SK-N-SH (cell line): ENCODE results near the gene ASAP2. TPM values are rescaled to one million over a fixed set of nuclear protein-coding genes. Genes with fewer than 3 reads are reported as not detected.

ENCODE experiments used
- CTCF ChIA-PET: fragments of 300-600, 350-600 bp; formaldehyde crosslinking; extraction: SDS; loops from one replicate; lab custom pipeline; 2021; lab: Yijun Ruan, JAX
- POLR2A ChIA-PET: fragments of 350-600 bp; sonication (Branson Sonifier 250); formaldehyde crosslinking; extraction: SDS; loops from one replicate; lab custom pipeline; 2020; ENCODE audit warnings: antibody characterized with exemption, inconsistent platforms; lab: Yijun Ruan, JAX
- DNase-seq: peaks from one replicate; pipeline ENCODE4 v3.0.0; 2012
- H2AFZ ChIP-seq: fragments of 200-600 bp; sonication (generic); 2 replicates; pipeline ENCODE4 v1.8.1; 2016; ENCODE audit warnings: antibody characterized with exemption, mild to moderate bottlenecking, low read depth
- H3F3A ChIP-seq: fragments of 200-600 bp; sonication (generic); replicated peaks from 2 replicates; pipeline ENCODE3; 2016; ENCODE audit warnings: antibody characterized with exemption, mild to moderate bottlenecking; ENCODE audit not compliant: insufficient read depth
- H3K27ac ChIP-seq, 2 experiments: fragments of 200-500 bp in 1 of 2; fragments of 200-600 bp in 1 of 2; sonication (Bioruptor generic) in 1 of 2; sonication (generic), shearing (Covaris generic) in 1 of 2; 2 replicates each; pipeline versions ENCODE4 v1.5.1 to v1.6.1; 2014 to 2016; ENCODE audit warnings: low read depth in 2 of 2, inconsistent platforms in 1 of 2, low read length in 1 of 2, mild to moderate bottlenecking in 1 of 2, mixed read lengths in 1 of 2
- H3K27me3 ChIP-seq: fragments of 200-600 bp; sonication (generic), shearing (Covaris generic); 2 replicates; pipeline ENCODE4 v1.6.1; 2016; ENCODE audit warnings: mixed run types; ENCODE audit not compliant: insufficient read depth
- H3K36me3 ChIP-seq, 2 experiments: fragments of 200-500 bp in 1 of 2; fragments of 200-600 bp in 1 of 2; sonication (Bioruptor generic) in 1 of 2; sonication (generic) in 1 of 2; replicated peaks in 1 of 2; 2 replicates each; pipeline versions ENCODE3 to v1.5.1; 2014 to 2016; ENCODE audit warnings: low read length in 1 of 2, mild to moderate bottlenecking in 1 of 2; ENCODE audit not compliant: insufficient read depth in 2 of 2, control insufficient read depth in 1 of 2
- H3K4me1 ChIP-seq, 2 experiments: fragments of 200-500 bp in 1 of 2; fragments of 200-600 bp in 1 of 2; sonication (Bioruptor generic) in 1 of 2; sonication (generic), shearing (Covaris generic) in 1 of 2; 2 replicates each; pipeline versions ENCODE4 v1.5.1 to v1.6.1; 2014 to 2016; ENCODE audit warnings: low read depth in 1 of 2, low read length in 1 of 2, mixed run types in 1 of 2; ENCODE audit not compliant: insufficient read depth in 2 of 2, control insufficient read depth in 1 of 2
- H3K4me2 ChIP-seq: fragments of 200-600 bp; sonication (generic), shearing (Covaris generic); 2 replicates; pipeline ENCODE4 v1.6.1; 2017; ENCODE audit warnings: mixed run types
- H3K4me3 ChIP-seq, 2 experiments: fragments of 200-500 bp in 1 of 2; fragments of 200-600 bp in 1 of 2; sonication (Bioruptor generic) in 1 of 2; sonication (generic), shearing (Covaris generic) in 1 of 2; 2 replicates each; pipeline versions ENCODE4 v1.5.1 to v1.8.1; 2014 to 2016; ENCODE audit warnings: low read depth in 2 of 2, inconsistent platforms in 1 of 2, low read length in 1 of 2, mild to moderate bottlenecking in 1 of 2, mixed read lengths in 1 of 2, moderate library complexity in 1 of 2
- H3K79me2 ChIP-seq: fragments of 200-600 bp; sonication (generic); 2 replicates; pipeline ENCODE4 v1.8.1; 2017; ENCODE audit warnings: mild to moderate bottlenecking; ENCODE audit not compliant: insufficient read depth
- H3K9ac ChIP-seq: fragments of 200-600 bp; sonication (generic); 2 replicates; pipeline ENCODE4 v1.6.1; 2017; ENCODE audit warnings: mixed run types
- H3K9me2 ChIP-seq: fragments of 200-600 bp; sonication (generic); 2 replicates; pipeline ENCODE4 v1.6.1; 2017; ENCODE audit warnings: mixed run types
- H3K9me3 ChIP-seq: fragments of 200-600 bp; sonication (generic); 2 replicates; pipeline ENCODE4 v1.6.1; 2017; ENCODE audit warnings: mixed run types, mild to moderate bottlenecking, moderate library complexity
- H4K20me1 ChIP-seq: fragments of 200-600 bp; sonication (generic); 2 replicates; pipeline ENCODE4 v1.6.1; 2017; ENCODE audit warnings: mild to moderate bottlenecking, mixed run types; ENCODE audit not compliant: insufficient read depth
- CHD2 ChIP-seq: fragments of 150-350 bp; IDR thresholded peaks from 2 replicates; pipeline ENCODE4 v1.6.1; 2018; ENCODE audit warnings: low read length; ENCODE audit not compliant: partially characterized antibody
- GABPA ChIP-seq: IDR thresholded peaks from 2 replicates; pipeline ENCODE4 v1.4.0; 2012; ENCODE audit warnings: low read depth, mild to moderate bottlenecking
- GATA2 ChIP-seq: sonication (generic); formaldehyde crosslinking; IDR thresholded peaks from 2 replicates; pipeline ENCODE4 v1.5.0; 2020; ENCODE audit warnings: mild to moderate bottlenecking, missing genetic modification reagents
- IRF3 ChIP-seq: fragments of 150-350 bp; IDR thresholded peaks from 2 replicates; pipeline ENCODE4 v1.6.1; 2016; ENCODE audit warnings: mild to moderate bottlenecking, low read depth, low read length
- JUND ChIP-seq: IDR thresholded peaks from 2 replicates; pipeline ENCODE4 v1.4.0; 2012
- MEF2A ChIP-seq: IDR thresholded peaks from 2 replicates; pipeline ENCODE4 v1.4.0; 2012; ENCODE audit warnings: low read depth, borderline replicate concordance
- MXI1 ChIP-seq: IDR thresholded peaks from 2 replicates; pipeline ENCODE4 v1.6.1; 2012; ENCODE audit warnings: mild to moderate bottlenecking, low read depth, low read length, improper control_type of control experiment
- PBX3 ChIP-seq: IDR thresholded peaks from 2 replicates; pipeline ENCODE4; 2012
- POLR2AphosphoS5 ChIP-seq: IDR thresholded peaks from 2 replicates; pipeline ENCODE4 v1.6.1; 2012; ENCODE audit warnings: low read depth, low read length
- SMC3 ChIP-seq: IDR thresholded peaks from 2 replicates; pipeline ENCODE4 v1.6.1; 2012; ENCODE audit warnings: low read depth, low read length, improper control_type of control experiment
- WGBS: methylation state at CpG from one replicate; pipeline ENCODE4 v1.1.6; 2017; ENCODE audit warnings: low lambda C conversion rate; 5-methylcytosine and 5-hydroxymethylcytosine counted together
- polyA plus RNA-seq, 3 experiments: library from polyadenylated mRNA; depleted of rRNA; stranded (reverse); fragments of >200 nt; gene quantifications; 2 replicates each; pipeline ENCODE4 v1.2.3, GENCODE V29; 2012
- TF ChIP-seq, protein P1 (sequence below): fragments of 150-350 bp; IDR thresholded peaks from 2 replicates; pipeline ENCODE4 v1.6.1; 2017; ENCODE audit warnings: antibody characterized with exemption, low read length, low read depth, borderline replicate concordance

The ASAP2 gene
- polyA plus RNA-seq, 1 of the 3 experiments (the other 2 are of a cell fraction), result 37.9 TPM

- Histone ChIP-seq H3K79me2 (peaks cover 99% of the 10 kb centered on the region), H3F3A (peaks cover 33% of the 10 kb centered on the region), H3K36me3 (peaks cover 0 to 8% of the 10 kb centered on the region in 2 experiments), H3K9ac (peak overlapping the region; percentile 44; the same call in 1 of the 2 replicates), H2AFZ (no peak overlapping the region), H3K4me2 (peak overlapping the region; percentile 17; the same call in 1 of the 2 replicates), H3K9me2 (no peaks in the 10 kb centered on the region), H3K4me3 (no peak overlapping the region), H3K4me1 (peaks cover 72 to 74% of the 10 kb centered on the region in 2 experiments), H3K27ac (peak overlapping the region; percentile 89 to 100), H3K9me3 (no peaks in the 10 kb centered on the region), H3K27me3 (no peaks in the 10 kb centered on the region), H4K20me1 (peaks cover 11% of the 10 kb centered on the region; the same call in 1 of the 2 replicates)
- POLR2A ChIA-PET, result interaction anchor here (1.2 kb wide), 1 partner anchor 17 kb away, joined by 3 read pairs; no protein-coding TSS in a partner anchor
- no peak for TF ChIP-seq MEF2A
- TF ChIP-seq, protein P1, sequence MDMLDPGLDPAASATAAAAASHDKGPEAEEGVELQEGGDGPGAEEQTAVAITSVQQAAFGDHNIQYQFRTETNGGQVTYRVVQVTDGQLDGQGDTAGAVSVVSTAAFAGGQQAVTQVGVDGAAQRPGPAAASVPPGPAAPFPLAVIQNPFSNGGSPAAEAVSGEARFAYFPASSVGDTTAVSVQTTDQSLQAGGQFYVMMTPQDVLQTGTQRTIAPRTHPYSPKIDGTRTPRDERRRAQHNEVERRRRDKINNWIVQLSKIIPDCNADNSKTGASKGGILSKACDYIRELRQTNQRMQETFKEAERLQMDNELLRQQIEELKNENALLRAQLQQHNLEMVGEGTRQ, result no peak
- no peak for TF ChIP-seq GATA2 (CRISPR knock-in tag)
- no peak for TF ChIP-seq SMC3
- no peak for TF ChIP-seq PBX3
- TF ChIP-seq GABPA, result no peak
- TF ChIP-seq IRF3, result no peak
- no peak for TF ChIP-seq CHD2
- WGBS, result 91% methylated on average over 5 of the region's 5 CpGs
- no peak for DNase-seq
- CTCF ChIA-PET, result interaction anchor here (0.9 to 2.8 kb wide), 8 partner anchors 11 to 109 kb away, joined by 3 to 13 read pairs (median 3); no protein-coding TSS in a partner anchor
Observed at GRCh38 chr2:9252002-9252357, 45.4 kb downstream of the ASAP2 start.

DNA sequence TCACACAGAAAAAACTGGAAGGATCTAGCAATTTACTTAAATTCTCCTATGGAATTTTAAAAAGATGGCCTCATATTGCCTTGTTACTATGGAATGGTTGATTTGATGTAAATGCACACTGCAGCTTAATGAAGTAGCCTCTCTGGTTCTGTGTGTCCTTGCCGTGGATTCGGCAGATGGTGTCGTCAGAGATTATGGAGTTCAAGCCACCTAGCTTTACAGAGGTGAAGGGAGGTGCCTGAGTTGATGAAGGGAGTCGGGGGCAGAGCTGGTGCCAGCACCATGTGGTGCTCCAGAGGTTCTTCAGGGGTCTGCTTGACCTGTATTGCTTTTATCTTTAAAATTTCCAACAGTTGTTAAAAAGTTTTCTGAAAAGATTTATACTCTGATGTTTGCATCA, 48.8 kb downstream of the ASAP2 start:
- CTCF ChIA-PET, result interaction anchor here (0.8 to 1.7 kb wide), 2 partner anchors 11 to 78 kb away, joined by 3 read pairs; no protein-coding TSS in a partner anchor
- H2AFZ ChIP-seq, result no peak overlapping the region
- peaks cover 0 to 8% of the 10 kb centered on the region in 2 experiments for H3K36me3 ChIP-seq
- H3K9me3 ChIP-seq, result no peaks in the 10 kb centered on the region
- no peak for TF ChIP-seq MXI1
- no peak for TF ChIP-seq POLR2AphosphoS5
- TF ChIP-seq JUND, result no peak
- TF ChIP-seq CHD2, result no peak
- no peak overlapping the region; the same call in 1 of the 2 replicates for H3K9ac ChIP-seq
- WGBS, result 95% methylated on average over 4 of the region's 4 CpGs
- peak overlapping the region; percentile 81 to 89; a peak in 3 of 4 replicates for H3K27ac ChIP-seq
- peaks cover 66 to 70% of the 10 kb centered on the region in 2 experiments for H3K4me1 ChIP-seq
- H3K4me2 ChIP-seq, result peak overlapping the region; percentile 63
- H3K9me2 ChIP-seq, result no peaks in the 10 kb centered on the region
- peaks cover 99% of the 10 kb centered on the region for H3K79me2 ChIP-seq
- H3K4me3 ChIP-seq, result no peak overlapping the region
- no peak for DNase-seq
- peaks cover 24% of the 10 kb centered on the region; the same call in 1 of the 2 replicates for H4K20me1 ChIP-seq
- POLR2A ChIA-PET, result no interaction called here
- H3F3A ChIP-seq, result peaks cover 24% of the 10 kb centered on the region
- no peaks in the 10 kb centered on the region for H3K27me3 ChIP-seq
